Activated T-helper 17 cell treated with anti-CD3 and anti-CD28 coated beads, Interleukin-2, amount 50 U/mL, for 72 hours (primary cell): Measurements from ENCODE around the gene C1GALT1. TPM values are rescaled to one million over a fixed set of nuclear protein-coding genes. Genes with fewer than 3 reads are reported as not detected.

Experiments
- ATAC-seq: fragments of 150-1000 bp; cut with Tn5 transposase; replicated peaks from 2 replicates; pipeline ENCODE4 v1.10.0; 2021; ENCODE audit warnings: mild to moderate bottlenecking, moderate library complexity
- H3K27ac Mint-ChIP-seq: one replicate; pipeline ENCODE4 v1.8.0; 2022; ENCODE audit warnings: mixed read lengths
- H3K27me3 Mint-ChIP-seq: one replicate; pipeline ENCODE4 v1.8.0; 2022; ENCODE audit warnings: mixed read lengths
- H3K36me3 Mint-ChIP-seq: one replicate; pipeline ENCODE4 v1.8.0; 2022; ENCODE audit warnings: low read depth, mild to moderate bottlenecking, mixed read lengths
- H3K4me1 Mint-ChIP-seq: one replicate; pipeline ENCODE4 v1.8.0; 2022; ENCODE audit warnings: mixed read lengths
- H3K4me3 Mint-ChIP-seq: one replicate; pipeline ENCODE4 v1.8.0; 2022; ENCODE audit warnings: mild to moderate bottlenecking, mixed read lengths
- H3K9me3 Mint-ChIP-seq: one replicate; pipeline ENCODE4 v1.8.0; 2022; ENCODE audit warnings: mixed read lengths
- total RNA-seq, 2 donors: library from RNA; stranded (reverse); gene quantifications; one replicate each; pipeline ENCODE4 v1.2.3, GENCODE V29; 2022

C1GALT1 gene
- total RNA-seq, 2 donors from 2014 or later = 40.9 to 47.2 TPM

- no peaks in the 10 kb centered on the region for H3K27me3 Mint-ChIP-seq
- peak overlapping the region; percentile 83 for H3K27ac Mint-ChIP-seq
- ATAC-seq = no peak
- H3K9me3 Mint-ChIP-seq = no peaks in the 10 kb centered on the region
- no peaks in the 10 kb centered on the region for H3K36me3 Mint-ChIP-seq
- peaks cover 38% of the 10 kb centered on the region for H3K4me1 Mint-ChIP-seq
- peak overlapping the region; percentile 68 for H3K4me3 Mint-ChIP-seq
Observed at GRCh38 chr7:7156663-7157062, 25.7 kb upstream of the C1GALT1 start.

- Mint-ChIP-seq H3K27me3 (no peaks in the 10 kb centered on the region), H3K36me3 (no peaks in the 10 kb centered on the region), H3K9me3 (no peaks in the 10 kb centered on the region), H3K4me1 (peaks cover 38% of the 10 kb centered on the region), H3K27ac (peak overlapping the region; percentile 83), H3K4me3 (peak overlapping the region; percentile 68)
- ATAC-seq = peak; percentile 95
Observed at GRCh38 chr7:7157177-7157886, 25.0 kb upstream of the C1GALT1 start.

GRCh38 chr7:7157887-7158271 lies 24.5 kb upstream of the C1GALT1 start:
- Mint-ChIP-seq H3K27me3 (no peaks in the 10 kb centered on the region), H3K36me3 (no peaks in the 10 kb centered on the region), H3K9me3 (no peaks in the 10 kb centered on the region), H3K4me1 (peaks cover 38% of the 10 kb centered on the region), H3K27ac (peak overlapping the region; percentile 83), H3K4me3 (peak overlapping the region; percentile 68)
- ATAC-seq = no peak

GRCh38 chr7:7159063-7159658 lies 23.2 kb upstream of the C1GALT1 start:
- Mint-ChIP-seq H3K27ac (peak overlapping the region; percentile 82), H3K9me3 (peaks cover under 1% of the 10 kb centered on the region), H3K27me3 (no peaks in the 10 kb centered on the region), H3K36me3 (no peaks in the 10 kb centered on the region), H3K4me3 (peak overlapping the region; percentile 71), H3K4me1 (peaks cover 39% of the 10 kb centered on the region)
- ATAC-seq = no peak

- peaks cover 3% of the 10 kb centered on the region for H3K9me3 Mint-ChIP-seq
- ATAC-seq = no peak
- H3K4me3 Mint-ChIP-seq = no peak overlapping the region
- no peaks in the 10 kb centered on the region for H3K36me3 Mint-ChIP-seq
- H3K27ac Mint-ChIP-seq = no peak overlapping the region
- H3K27me3 Mint-ChIP-seq = no peaks in the 10 kb centered on the region
- peaks cover 23% of the 10 kb centered on the region for H3K4me1 Mint-ChIP-seq
Observed at GRCh38 chr7:7164591-7164990, 17.8 kb upstream of the C1GALT1 start.

GRCh38 chr7:7165372-7165771 lies 17.0 kb upstream of the C1GALT1 start:
- H3K9me3 Mint-ChIP-seq = peaks cover 8% of the 10 kb centered on the region
- no peaks in the 10 kb centered on the region for H3K27me3 Mint-ChIP-seq
- H3K27ac Mint-ChIP-seq = no peak overlapping the region
- peaks cover 17% of the 10 kb centered on the region for H3K4me1 Mint-ChIP-seq
- no peak for ATAC-seq
- no peaks in the 10 kb centered on the region for H3K36me3 Mint-ChIP-seq
- H3K4me3 Mint-ChIP-seq = no peak overlapping the region

- no peaks in the 10 kb centered on the region for H3K27me3 Mint-ChIP-seq
- no peak overlapping the region for H3K4me3 Mint-ChIP-seq
- peaks cover 11% of the 10 kb centered on the region for H3K9me3 Mint-ChIP-seq
- H3K36me3 Mint-ChIP-seq = no peaks in the 10 kb centered on the region
- peaks cover 16% of the 10 kb centered on the region for H3K4me1 Mint-ChIP-seq
- H3K27ac Mint-ChIP-seq = no peak overlapping the region
- ATAC-seq = no peak
Observed at GRCh38 chr7:7166318-7166717, 16.0 kb upstream of the C1GALT1 start.

GRCh38 chr7:7169296-7169695 lies 13.0 kb upstream of the C1GALT1 start:
- Mint-ChIP-seq H3K4me1 (peaks cover 13% of the 10 kb centered on the region), H3K27ac (no peak overlapping the region), H3K36me3 (no peaks in the 10 kb centered on the region), H3K4me3 (no peak overlapping the region), H3K9me3 (peaks cover 21% of the 10 kb centered on the region), H3K27me3 (no peaks in the 10 kb centered on the region)
- ATAC-seq = no peak

- H3K27me3 Mint-ChIP-seq = no peaks in the 10 kb centered on the region
- no peak overlapping the region for H3K27ac Mint-ChIP-seq
- H3K9me3 Mint-ChIP-seq = peaks cover 20% of the 10 kb centered on the region
- H3K4me1 Mint-ChIP-seq = peaks cover 6% of the 10 kb centered on the region
- H3K4me3 Mint-ChIP-seq = no peak overlapping the region
- no peak for ATAC-seq
- no peaks in the 10 kb centered on the region for H3K36me3 Mint-ChIP-seq
Observed at GRCh38 chr7:7173956-7174632, 8.2 kb upstream of the C1GALT1 start.

GRCh38 chr7:7175075-7175695 lies 7.2 kb upstream of the C1GALT1 start:
- ATAC-seq = no peak
- peaks cover 6% of the 10 kb centered on the region for H3K4me1 Mint-ChIP-seq
- no peak overlapping the region for H3K27ac Mint-ChIP-seq
- H3K27me3 Mint-ChIP-seq = no peaks in the 10 kb centered on the region
- no peaks in the 10 kb centered on the region for H3K36me3 Mint-ChIP-seq
- peaks cover 18% of the 10 kb centered on the region for H3K9me3 Mint-ChIP-seq
- H3K4me3 Mint-ChIP-seq = no peak overlapping the region

GRCh38 chr7:7176406-7177043 lies 5.8 kb upstream of the C1GALT1 start:
- ATAC-seq = peak; percentile 64
- Mint-ChIP-seq H3K36me3 (no peaks in the 10 kb centered on the region), H3K9me3 (peaks cover 11% of the 10 kb centered on the region), H3K4me1 (peaks cover 11% of the 10 kb centered on the region), H3K4me3 (no peak overlapping the region), H3K27me3 (no peaks in the 10 kb centered on the region), H3K27ac (no peak overlapping the region)

GRCh38 chr7:7177044-7177517 lies 5.3 kb upstream of the C1GALT1 start:
- peaks cover 9% of the 10 kb centered on the region for H3K9me3 Mint-ChIP-seq
- H3K27me3 Mint-ChIP-seq = no peaks in the 10 kb centered on the region
- H3K27ac Mint-ChIP-seq = no peak overlapping the region
- no peak overlapping the region for H3K4me3 Mint-ChIP-seq
- H3K36me3 Mint-ChIP-seq = no peaks in the 10 kb centered on the region
- H3K4me1 Mint-ChIP-seq = peaks cover 11% of the 10 kb centered on the region
- ATAC-seq = peak; percentile 51

- no peaks in the 10 kb centered on the region for H3K27me3 Mint-ChIP-seq
- H3K27ac Mint-ChIP-seq = no peak overlapping the region
- ATAC-seq = no peak
Observed at GRCh38 chr7:7178081-7178480, 4.3 kb upstream of the C1GALT1 start.

GRCh38 chr7:7178906-7179305 lies 3.4 kb upstream of the C1GALT1 start:
- peaks cover 11% of the 10 kb centered on the region for H3K4me1 Mint-ChIP-seq
- no peak for ATAC-seq

More at GRCh38 chr7:7178081-7178480, 4.3 kb upstream of the C1GALT1 start:
- H3K9me3 Mint-ChIP-seq = peaks cover 3% of the 10 kb centered on the region
- H3K4me3 Mint-ChIP-seq = no peak overlapping the region
- peaks cover 11% of the 10 kb centered on the region for H3K4me1 Mint-ChIP-seq
- no peaks in the 10 kb centered on the region for H3K36me3 Mint-ChIP-seq

More at GRCh38 chr7:7178906-7179305, 3.4 kb upstream of the C1GALT1 start:
- Mint-ChIP-seq H3K9me3 (no peaks in the 10 kb centered on the region), H3K4me3 (no peak overlapping the region), H3K27ac (no peak overlapping the region), H3K27me3 (no peaks in the 10 kb centered on the region), H3K36me3 (no peaks in the 10 kb centered on the region)
